ENCODE data around the gene CDK9.

Gene CDK9

GRCh38 chr9:127761491-127761956 lies 24.3 kb upstream of the CDK9 start:
- no peak for DNase-seq (ENCODE audit: low read depth in 2 of 2)

DNA sequence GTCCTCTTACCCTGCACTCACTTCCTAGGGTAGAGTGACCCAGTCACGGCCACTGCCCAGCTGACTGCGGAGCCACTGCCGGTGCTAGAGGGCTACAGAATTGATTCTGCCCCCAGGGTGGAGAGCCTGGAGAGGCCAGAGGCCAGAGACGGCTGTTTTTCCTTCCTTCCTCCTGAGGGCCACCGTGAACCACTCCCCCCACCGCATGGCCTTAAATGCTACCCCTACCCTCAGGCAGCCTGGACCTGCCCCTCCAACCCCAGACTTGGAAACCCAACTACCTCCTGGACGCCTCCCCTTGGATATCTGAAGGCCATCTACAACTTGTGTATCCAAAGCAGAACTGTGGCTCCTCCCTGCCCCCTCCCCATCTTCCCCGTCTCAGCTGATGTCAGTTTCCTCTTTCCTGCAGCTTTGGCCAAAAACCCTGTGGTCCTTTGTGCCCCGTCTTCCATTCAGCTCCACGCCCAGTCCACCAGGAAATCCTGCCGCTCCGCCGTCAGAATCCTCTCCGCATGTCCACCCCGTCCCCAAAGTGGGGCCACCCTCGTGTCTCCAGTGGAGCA lies 23.6 kb upstream of the CDK9 start:
- DNase-seq (ENCODE audit: low read depth in 2 of 2), result no peak

DNA sequence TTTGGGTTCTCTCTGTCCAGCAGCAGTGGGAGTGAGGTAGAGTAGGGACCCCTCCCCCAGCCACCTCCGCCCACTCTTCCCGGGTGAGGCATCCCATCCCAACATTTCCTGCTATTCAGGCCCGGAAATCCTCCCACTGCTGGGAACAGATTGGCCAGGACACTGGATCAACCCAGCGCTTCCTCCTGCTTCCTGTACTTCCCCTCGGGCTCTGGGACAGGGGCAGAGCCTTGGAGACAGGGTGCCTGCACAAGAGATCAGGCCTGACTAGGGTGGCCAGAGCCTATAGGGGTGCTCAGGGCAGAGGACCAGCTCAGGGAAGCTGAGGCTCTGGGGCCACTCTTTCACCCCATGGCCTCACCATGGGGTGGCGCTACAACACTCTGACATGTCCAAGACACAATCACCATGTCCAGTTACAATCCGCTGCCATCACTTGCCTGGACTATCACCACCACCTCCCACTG lies 21.9 kb upstream of the CDK9 start:
- DNase-seq (ENCODE audit: low read depth in 2 of 2), result no peak

DNA sequence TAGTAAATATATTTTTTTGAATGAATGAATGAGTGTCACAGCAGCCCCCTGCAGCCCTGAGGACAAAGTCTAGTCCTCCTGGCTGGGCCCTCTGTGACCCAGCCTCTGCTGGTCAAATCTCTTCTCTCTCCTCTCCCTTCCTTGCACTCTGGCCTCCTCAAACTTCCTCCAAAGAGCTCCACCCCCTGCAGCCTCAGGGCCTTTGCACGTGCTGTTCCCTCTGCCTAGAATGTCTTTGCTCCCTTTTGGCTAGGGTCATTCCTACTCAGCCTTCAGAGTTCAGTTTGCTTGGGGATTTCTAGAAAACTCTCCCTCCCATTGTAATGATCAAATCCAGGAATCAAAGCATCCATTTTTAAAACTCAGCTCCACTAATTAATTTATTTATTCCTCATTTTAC lies 20.4 kb upstream of the CDK9 start:
- DNase-seq (ENCODE audit: low read depth in 2 of 2), result no peak

DNA sequence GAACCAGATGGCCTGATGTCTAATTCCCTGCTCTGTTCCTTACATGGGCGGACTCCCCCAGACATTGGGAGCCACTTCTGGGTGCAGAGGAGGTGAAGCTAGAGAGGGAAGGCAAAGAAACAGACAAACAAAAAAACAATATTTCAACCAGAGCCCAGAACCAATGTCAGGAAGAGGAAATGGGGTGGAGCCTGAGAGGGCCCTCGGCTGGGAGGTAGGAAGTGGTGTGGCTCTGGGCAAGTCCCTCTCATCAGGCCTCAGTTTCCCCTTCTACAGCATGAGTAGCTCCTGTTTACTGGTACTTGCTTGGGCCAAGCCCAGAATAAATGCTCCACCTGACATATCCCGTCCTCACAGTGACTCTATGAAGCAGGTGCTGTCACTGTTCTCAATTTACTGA lies 18.4 kb upstream of the CDK9 start:
- DNase-seq (ENCODE audit: low read depth in 2 of 2), result no peak

- peak; percentile 23 to 37 for DNase-seq (ENCODE audit: low read depth in 2 of 2)
Measured at GRCh38 chr9:127767909-127768331, 17.9 kb upstream of the CDK9 start.

DNA sequence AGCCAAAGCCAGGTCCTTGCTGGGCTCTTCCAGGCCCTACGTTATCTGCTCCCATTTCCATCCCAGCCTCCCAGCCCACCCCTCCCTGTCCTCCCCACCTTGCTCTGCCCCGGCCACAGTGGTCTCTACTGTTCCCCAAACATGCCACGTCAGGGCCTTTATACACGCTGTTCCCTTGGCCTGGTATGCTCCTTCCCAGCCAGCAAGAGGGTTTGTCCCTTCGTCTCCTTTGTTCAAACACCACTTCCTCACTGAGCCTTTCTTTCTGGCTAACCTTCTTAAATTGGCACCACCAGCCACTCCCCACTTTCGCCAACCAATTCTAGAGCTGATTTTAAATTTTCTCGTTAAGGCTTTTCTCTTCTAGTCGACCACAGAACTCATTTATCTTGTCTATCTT lies 17.1 kb upstream of the CDK9 start:
- no peak for DNase-seq (ENCODE audit: low read depth in 2 of 2)

DNA sequence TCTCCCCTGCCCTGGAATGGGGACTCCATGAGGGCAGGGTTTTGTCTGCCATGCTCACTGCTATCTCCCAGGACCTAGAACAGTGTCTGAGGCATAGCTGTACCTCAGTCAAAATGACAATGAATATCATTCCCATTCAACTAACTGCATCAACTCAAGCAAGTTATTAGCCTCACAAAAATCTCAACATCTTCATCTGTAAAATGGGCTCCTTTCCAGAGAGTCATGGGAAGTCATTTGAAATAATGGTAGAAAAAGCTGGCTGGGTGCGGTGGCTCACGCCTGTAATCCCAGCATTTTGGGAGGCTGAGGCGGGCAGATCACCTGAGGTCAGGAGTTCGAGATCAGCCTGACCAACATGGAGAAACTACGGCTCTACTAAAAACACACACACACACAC lies 16.7 kb upstream of the CDK9 start:
- no peak for DNase-seq (ENCODE audit: low read depth in 2 of 2)

DNA sequence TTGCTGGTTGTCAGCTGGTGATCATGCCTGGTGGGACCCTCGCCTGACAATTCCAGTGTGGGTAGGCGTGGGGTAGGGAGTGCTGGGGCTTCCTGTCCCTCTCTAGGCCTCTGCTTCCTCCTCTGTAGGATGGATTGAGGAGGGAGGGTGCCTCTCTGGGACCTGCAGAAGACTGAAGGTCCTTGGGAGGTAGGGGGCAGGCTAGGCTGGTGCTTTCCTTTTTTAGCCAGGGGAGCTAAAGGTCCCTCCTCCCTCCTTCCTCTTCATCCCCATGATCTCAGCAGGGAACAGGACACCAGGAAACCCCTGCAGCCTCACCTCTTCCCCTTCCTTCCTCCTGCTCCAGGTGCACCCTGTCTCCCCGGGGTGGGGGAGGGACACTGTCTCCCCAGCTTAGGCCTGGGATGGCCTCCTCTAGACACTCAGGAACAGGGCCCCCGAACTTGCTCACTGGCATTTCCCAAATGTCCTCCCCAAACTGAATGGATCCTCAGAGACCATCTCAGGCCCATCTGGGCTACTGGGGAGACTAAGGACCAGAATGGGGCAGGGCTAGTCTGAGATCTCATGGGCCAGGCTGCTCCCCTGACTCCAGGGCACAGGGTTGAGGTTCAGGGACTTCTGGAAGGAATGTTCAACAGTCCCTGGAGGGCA lies 15.8 kb upstream of the CDK9 start:
- DNase-seq (ENCODE audit: low read depth in 2 of 2), result no peak

DNA sequence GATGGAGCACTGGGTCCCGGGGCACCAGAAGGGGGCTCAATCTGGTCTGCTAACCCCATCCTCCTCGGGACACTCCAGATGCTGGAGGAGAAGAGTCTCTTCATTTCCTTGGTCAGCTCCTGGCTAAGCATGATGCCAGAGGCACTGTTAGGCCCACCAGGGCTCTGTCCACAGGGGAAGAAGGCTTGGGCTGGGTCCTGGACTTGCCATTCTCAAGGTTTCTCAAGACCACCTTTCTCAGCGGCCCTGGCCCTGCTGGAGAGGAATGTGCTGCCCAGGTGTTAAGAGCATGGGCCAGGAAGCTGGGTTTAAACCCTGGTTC lies 15.3 kb upstream of the CDK9 start:
- no peak for DNase-seq (ENCODE audit: low read depth in 2 of 2)

DNA sequence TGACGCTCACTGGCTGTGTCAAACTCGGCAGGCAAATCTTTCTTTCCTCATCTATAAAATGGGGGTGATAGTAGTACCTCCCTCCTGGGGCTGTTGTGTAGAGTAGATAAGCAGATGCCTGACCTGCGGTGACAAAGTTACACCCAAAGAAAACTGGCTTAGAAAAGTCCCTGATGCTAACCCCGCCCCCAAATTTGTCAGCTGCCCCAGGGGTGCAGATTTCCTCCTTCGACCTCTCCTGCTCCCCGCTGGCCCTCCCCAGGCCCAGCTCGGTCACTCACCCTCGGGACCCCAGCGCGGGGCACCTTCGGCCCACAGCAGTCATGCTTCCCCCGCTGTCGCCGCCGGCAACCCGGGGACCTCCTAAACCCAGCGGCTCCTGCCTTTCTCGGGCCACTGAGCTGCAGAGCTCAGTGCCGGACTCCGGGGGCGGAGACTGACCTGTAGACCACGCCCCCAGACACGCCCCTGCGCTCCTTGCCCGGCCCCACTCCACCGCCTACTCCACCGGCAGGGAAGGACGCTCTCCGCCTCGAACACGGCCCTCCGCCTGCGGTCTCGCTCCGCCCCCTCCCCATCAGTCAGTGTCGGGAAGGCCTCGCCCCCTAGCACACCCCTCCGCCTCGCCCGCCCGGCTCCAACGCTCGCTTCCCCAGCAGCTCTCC lies 14.8 kb upstream of the CDK9 start:
- DNase-seq (ENCODE audit: low read depth in 2 of 2), result peak; percentile 90

DNA sequence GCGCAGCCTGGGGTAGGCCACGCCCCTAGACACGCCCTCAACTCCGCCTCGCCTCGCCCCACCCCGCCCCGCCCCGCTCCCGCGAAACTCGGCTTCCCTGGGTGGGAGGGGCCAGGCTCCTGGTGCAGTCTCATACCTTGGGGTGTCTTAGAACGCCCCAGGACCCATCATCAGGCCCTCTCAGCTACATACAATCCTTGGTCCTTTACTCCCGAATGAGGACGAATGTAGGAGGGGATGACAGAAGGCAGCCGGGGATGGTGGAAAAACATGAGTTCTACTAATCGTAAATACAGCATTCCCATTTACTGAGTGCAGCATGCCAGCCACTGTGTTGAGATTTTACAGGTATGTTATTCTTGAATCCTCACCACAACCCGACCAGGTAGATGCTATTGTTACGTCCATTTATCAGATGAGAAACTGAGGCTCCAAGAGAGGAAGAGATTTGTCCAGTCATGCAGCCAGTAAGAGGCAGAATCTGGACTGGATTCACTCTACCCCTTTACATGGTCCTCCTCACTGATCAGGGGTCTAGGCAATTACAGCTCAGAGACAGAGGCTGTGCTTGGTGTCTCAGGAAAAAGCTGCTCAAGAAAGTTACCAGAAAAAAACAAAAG lies 14.2 kb upstream of the CDK9 start:
- DNase-seq (ENCODE audit: low read depth in 2 of 2), result no peak

GRCh38 chr9:127772603-127773002 lies 13.2 kb upstream of the CDK9 start:
- DNase-seq (ENCODE audit: low read depth in 2 of 2), result no peak

GRCh38 chr9:127773272-127773671 lies 12.6 kb upstream of the CDK9 start:
- DNase-seq (ENCODE audit: low read depth in 2 of 2), result no peak

DNA sequence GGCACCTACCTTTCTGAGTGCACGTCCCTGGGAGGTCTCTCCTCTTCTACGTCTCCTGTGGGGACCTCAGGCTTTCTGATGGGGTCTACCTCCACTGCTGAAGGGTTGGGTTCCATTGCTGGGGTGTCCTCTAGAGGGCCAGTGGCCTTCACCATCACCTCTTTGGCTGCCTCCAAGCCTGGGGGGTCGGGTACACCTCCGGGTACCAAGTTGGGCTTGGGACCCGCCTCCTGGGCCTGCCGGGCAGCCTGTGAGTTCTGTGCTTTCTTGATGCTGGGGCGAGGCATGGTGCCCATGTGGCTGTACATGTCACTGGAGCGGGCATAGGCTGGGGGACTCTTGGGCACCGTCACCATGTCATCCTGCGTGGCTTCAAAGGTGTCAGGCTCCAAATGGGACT lies 11.9 kb upstream of the CDK9 start:
- DNase-seq (ENCODE audit: low read depth in 2 of 2), result no peak

DNA sequence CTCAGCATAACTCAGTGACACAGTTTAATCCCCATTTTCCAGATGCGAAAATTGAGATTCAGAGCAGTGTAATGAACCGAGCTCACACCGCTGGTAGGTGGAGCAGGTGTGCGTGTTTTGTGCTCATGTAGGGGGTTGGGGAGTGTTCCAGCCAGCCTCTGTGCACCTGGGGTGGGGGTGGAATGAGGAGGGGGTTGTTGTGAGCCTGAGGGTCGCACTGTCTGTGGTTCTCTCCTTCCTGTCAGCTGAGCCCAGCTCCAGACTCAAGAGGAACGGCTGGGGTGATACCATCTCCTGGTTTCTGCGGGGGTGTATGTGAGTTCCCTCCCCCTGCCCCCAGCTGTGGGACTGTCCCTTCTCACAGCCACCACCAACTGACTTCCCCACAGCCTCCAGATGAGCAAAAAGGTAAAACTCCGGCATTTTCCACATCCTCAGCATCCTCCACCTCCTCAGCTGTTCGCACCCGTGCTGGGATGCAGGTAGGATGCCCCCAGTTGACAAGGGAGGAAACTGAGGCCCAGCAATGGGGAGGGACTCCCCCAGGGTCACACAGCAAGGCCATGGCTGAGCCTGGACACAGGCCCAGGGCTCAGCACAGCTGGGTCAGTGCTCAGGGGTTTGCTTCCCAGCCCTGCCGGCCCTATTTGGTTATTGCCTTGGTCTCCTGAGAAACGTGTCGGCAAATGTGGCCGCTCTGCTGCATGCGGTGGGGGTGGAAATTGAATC lies 9.5 kb upstream of the CDK9 start:
- no peak for DNase-seq (ENCODE audit: low read depth in 2 of 2)

- no peak for DNase-seq (ENCODE audit: low read depth in 2 of 2)
Measured at GRCh38 chr9:127776924-127777289, 8.9 kb upstream of the CDK9 start.

- DNase-seq (ENCODE audit: low read depth in 2 of 2), result no peak
Measured at GRCh38 chr9:127777368-127777980, 8.4 kb upstream of the CDK9 start.

- no peak for DNase-seq (ENCODE audit: low read depth in 2 of 2)
Measured at GRCh38 chr9:127778280-127779135, 7.3 kb upstream of the CDK9 start, which contains the start of gene SH2D3C. TSS of gene SH2D3C (minus strand) at chr9:127778666. CDS start at chr9:127778627, 39 bp downstream.

DNA sequence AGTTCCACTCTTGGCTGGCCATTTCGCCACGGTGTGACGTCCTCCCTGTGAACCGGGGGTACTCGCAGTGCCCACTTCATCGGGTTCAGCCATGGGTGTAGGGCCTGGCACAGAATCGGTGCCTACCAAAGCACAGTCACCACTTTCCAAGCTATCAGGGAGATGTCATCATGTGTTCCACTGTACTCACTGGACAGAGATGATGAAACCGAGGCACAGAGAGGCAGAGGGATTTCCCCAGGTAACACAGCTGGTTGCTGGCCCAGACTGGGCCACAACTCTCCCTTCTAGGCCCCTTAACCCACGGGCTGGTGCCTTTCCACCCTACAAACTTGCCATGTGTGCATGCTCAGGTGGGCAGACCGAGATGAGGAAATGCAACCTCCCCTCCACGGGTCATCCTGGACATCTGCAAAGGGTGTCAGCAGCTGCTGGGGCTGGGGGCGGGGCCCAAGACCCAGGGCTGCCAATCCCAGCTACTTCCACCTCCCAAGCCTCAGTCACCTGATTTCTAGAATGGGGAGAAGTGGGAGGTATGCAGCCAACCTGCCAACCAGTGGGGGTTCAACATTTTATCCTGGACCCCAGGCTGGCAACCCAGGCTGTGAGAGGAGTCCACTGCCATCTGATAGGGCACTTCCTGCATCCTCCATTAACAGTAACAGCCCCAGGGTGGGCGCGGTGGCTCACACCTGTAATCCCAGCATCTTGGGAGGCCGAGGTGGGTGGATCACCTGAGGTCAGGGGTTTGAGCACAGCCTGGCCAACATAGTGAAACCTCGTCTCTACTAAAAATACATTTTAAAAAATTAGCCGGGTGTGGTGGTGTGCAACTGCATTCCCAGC lies 6.5 kb upstream of the CDK9 start:
- no peak for DNase-seq (ENCODE audit: low read depth in 2 of 2)
